Measurements from ENCODE around the gene FFAR2. TPM values are rescaled to one million over a fixed set of nuclear protein-coding genes. Genes with fewer than 3 reads are reported as not detected.
"Not testable (repeated sequence)": the region's sequence is repeated elsewhere in the genome, so short reads cannot be mapped to it uniquely, and the experiment has no call there.

The FFAR2 gene
- total and polyA plus RNA-seq, 4 donors: 1.2 to 113 (median 4.4) TPM

DNA sequence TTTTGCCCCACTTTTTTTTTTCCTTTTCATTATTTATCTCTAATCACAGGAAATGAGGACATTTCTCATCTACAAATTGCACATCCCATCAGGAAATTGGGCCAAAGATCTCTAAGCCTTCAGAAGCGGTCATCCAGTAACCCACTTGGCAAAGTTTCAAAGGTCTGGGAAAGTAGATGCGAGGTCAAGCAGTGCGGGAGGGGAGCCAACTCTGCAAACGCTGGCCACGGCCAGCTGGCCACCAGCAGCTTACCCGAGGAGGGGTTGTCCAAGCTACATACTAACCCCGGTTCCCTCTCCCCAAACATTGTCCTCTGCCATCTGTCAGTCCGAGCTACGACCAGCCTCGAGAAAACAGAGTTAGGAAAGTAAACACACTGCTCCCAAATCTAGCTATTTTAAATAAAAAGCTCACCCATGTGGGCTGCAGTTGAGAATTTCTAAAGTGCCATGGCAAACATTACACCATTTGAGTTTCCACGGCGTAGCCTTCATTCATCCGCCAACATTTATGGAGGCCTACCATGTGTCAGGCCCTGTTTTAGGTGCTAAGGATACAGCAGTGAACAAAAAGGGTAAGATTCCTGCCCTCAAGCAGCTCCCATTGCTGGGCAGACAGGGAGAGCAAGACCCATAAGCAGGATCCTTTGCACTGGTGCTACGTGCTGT, 11.5 kb downstream of the FFAR2 start:
- Histone ChIP-seq H3K36me3 (ENCODE audit: control insufficient read depth in 4 of 4, insufficient read depth in 4 of 4, low read length in 4 of 4) (no peaks in the 10 kb centered on the region), H3K9me3 (ENCODE audit: control insufficient read depth in 4 of 4, insufficient read depth in 3 of 4, low read length in 3 of 4) (no peaks in the 10 kb centered on the region), H3K27ac (ENCODE audit: low read depth in 1 of 2, low read length in 1 of 2) (peak overlapping the region in 1 of 2 donors; percentile 52), H3K4me3 (no peak overlapping the region), H3K4me1 (ENCODE audit: control insufficient read depth in 5 of 5, insufficient read depth in 5 of 5, low read length in 5 of 5) (peaks cover 7 to 43% (median 23%) of the 10 kb centered on the region in 5 donors), H3K9ac (ENCODE audit: insufficient read depth in 1 of 2, low read length in 2 of 2) (no peak overlapping the region), H3K27me3 (ENCODE audit: control insufficient read depth in 3 of 3, insufficient read depth in 3 of 3, low read length in 2 of 3) (no peaks in the 10 kb centered on the region)
- DNase-seq (peak; percentile 85 to 97 (median 95)), ATAC-seq (ENCODE audit: insufficient read depth, low FRiP score) (no peak)
- TF ChIP-seq, protein P1, sequence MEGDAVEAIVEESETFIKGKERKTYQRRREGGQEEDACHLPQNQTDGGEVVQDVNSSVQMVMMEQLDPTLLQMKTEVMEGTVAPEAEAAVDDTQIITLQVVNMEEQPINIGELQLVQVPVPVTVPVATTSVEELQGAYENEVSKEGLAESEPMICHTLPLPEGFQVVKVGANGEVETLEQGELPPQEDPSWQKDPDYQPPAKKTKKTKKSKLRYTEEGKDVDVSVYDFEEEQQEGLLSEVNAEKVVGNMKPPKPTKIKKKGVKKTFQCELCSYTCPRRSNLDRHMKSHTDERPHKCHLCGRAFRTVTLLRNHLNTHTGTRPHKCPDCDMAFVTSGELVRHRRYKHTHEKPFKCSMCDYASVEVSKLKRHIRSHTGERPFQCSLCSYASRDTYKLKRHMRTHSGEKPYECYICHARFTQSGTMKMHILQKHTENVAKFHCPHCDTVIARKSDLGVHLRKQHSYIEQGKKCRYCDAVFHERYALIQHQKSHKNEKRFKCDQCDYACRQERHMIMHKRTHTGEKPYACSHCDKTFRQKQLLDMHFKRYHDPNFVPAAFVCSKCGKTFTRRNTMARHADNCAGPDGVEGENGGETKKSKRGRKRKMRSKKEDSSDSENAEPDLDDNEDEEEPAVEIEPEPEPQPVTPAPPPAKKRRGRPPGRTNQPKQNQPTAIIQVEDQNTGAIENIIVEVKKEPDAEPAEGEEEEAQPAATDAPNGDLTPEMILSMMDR (IDR thresholded peaks at IDR 0.05; ENCODE audit: control extremely low read depth, extremely low read depth): no peak
- WGBS, 2 donors: 34 to 43% methylated on average over 14 of the region's 14 CpGs

DNA sequence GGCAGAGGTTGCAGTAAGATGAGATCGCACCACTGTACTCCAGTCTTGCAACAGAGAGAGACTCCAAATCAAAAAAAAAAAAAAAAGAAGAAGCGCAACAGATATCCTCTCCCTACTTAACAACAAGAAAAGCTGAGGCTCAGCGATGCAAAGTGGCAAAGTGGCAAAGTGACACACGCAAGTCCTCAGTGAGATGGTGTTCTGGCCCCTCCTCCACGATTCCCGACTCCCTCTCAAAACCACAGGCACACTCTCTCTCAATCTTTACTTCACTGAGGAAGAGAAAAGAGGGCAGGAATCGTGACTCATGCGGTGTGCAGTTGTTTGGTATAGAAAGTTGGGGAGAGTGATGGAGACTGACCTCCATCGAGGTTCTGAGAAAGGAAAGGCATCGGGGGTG, 12.6 kb downstream of the FFAR2 start:
- H3K9me3 ChIP-seq (ENCODE audit: control insufficient read depth in 4 of 4, insufficient read depth in 3 of 4, low read length in 3 of 4): no peaks in the 10 kb centered on the region
- ATAC-seq (ENCODE audit: insufficient read depth, low FRiP score): no peak
- no peak overlapping the region for H3K4me3 ChIP-seq
- WGBS, 2 donors: 68 to 69% methylated on average over 10 of the region's 10 CpGs
- TF ChIP-seq, protein P1 (IDR thresholded peaks at IDR 0.05; ENCODE audit: control extremely low read depth, extremely low read depth): no peak
- no peak for DNase-seq
- H3K9ac ChIP-seq (ENCODE audit: insufficient read depth in 1 of 2, low read length in 2 of 2): no peak overlapping the region
- H3K27me3 ChIP-seq (ENCODE audit: control insufficient read depth in 3 of 3, insufficient read depth in 3 of 3, low read length in 2 of 3): no peaks in the 10 kb centered on the region
- H3K4me1 ChIP-seq (ENCODE audit: control insufficient read depth in 5 of 5, insufficient read depth in 5 of 5, low read length in 5 of 5): peaks cover 7 to 43% (median 23%) of the 10 kb centered on the region in 5 donors
- H3K27ac ChIP-seq (ENCODE audit: low read depth in 1 of 2, low read length in 1 of 2): no peak overlapping the region
- no peaks in the 10 kb centered on the region for H3K36me3 ChIP-seq (ENCODE audit: control insufficient read depth in 4 of 4, insufficient read depth in 4 of 4, low read length in 4 of 4)

DNA sequence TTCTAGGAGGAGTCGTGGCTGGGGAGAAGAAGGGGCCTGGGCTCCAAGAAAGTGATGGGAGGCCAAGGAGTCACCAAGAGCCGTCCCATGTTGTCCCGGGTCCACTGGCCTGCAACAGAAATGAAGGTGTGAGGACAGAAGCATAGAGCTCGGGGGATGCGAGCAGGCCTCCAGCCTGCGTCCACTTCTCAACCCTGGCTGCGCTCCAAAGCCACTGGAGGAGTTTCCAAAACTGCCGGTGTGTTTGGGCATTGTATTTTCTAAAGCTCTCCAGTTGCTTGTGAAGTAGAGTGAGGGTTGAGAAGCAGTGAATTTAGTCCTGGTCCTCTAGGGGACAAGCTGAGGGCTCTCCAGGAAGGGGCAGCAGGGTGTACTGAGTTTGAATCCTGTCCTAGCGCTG, 13.0 kb downstream of the FFAR2 start:
- ATAC-seq (ENCODE audit: insufficient read depth, low FRiP score): no peak
- Histone ChIP-seq H3K27me3 (ENCODE audit: control insufficient read depth in 3 of 3, insufficient read depth in 3 of 3, low read length in 2 of 3) (no peaks in the 10 kb centered on the region), H3K4me3 (no peak overlapping the region), H3K9me3 (ENCODE audit: control insufficient read depth in 4 of 4, insufficient read depth in 3 of 4, low read length in 3 of 4) (no peaks in the 10 kb centered on the region), H3K9ac (ENCODE audit: insufficient read depth in 1 of 2, low read length in 2 of 2) (no peak overlapping the region), H3K27ac (ENCODE audit: low read depth in 1 of 2, low read length in 1 of 2) (no peak overlapping the region), H3K36me3 (ENCODE audit: control insufficient read depth in 4 of 4, insufficient read depth in 4 of 4, low read length in 4 of 4) (no peaks in the 10 kb centered on the region), H3K4me1 (ENCODE audit: control insufficient read depth in 5 of 5, insufficient read depth in 5 of 5, low read length in 5 of 5) (peaks cover 7 to 43% (median 23%) of the 10 kb centered on the region in 5 donors)
- 62 to 83% methylated on average over 9 of the region's 9 CpGs for WGBS, 2 donors
- TF ChIP-seq, protein P1 (IDR thresholded peaks at IDR 0.05; ENCODE audit: control extremely low read depth, extremely low read depth): no peak
- DNase-seq: peak; percentile 50 to 64 (median 59)

DNA sequence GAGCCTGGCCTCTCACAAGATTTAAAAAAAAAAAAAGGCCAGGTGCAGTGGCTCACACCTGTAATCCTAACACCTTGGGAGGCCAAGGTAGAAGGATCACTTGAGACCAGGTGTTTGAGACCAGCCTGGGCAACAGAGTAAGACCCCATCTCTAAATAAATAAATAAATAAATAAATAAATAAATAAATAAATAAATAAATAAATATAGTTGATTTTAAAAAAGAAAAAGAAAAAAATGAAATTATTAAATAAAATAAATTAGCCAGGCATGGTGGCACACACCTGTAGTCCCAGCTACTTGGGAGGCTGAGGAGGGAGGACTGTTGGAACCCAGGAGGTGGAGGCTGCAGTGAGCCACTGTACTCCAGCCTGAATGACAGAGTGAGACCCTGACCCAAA, 13.7 kb downstream of the FFAR2 start:
- DNase-seq; H3K27me3 ChIP-seq (ENCODE audit: control insufficient read depth in 3 of 3, insufficient read depth in 3 of 3, low read length in 2 of 3); H3K9ac ChIP-seq (ENCODE audit: insufficient read depth in 1 of 2, low read length in 2 of 2); H3K36me3 ChIP-seq (ENCODE audit: control insufficient read depth in 4 of 4, insufficient read depth in 4 of 4, low read length in 4 of 4); H3K4me3 ChIP-seq; H3K9me3 ChIP-seq (ENCODE audit: control insufficient read depth in 4 of 4, insufficient read depth in 3 of 4, low read length in 3 of 4); H3K27ac ChIP-seq (ENCODE audit: low read depth in 1 of 2, low read length in 1 of 2); ATAC-seq (ENCODE audit: insufficient read depth, low FRiP score): not testable (repeated sequence)
- H3K4me1 ChIP-seq (ENCODE audit: control insufficient read depth in 5 of 5, insufficient read depth in 5 of 5, low read length in 5 of 5): peaks cover 7 to 43% (median 23%) of the 10 kb centered on the region in 5 donors
